ENCODE measurements around the gene MUCL3.

GRCh38 chr6:30893001-30893591 lies 47.7 kb upstream of the MUCL3 start:
- no peak for TF ChIP-seq CTCF (IDR thresholded peaks at IDR 0.05)
- no peak for TF ChIP-seq POLR2A (IDR thresholded peaks at IDR 0.05)
